LHCN-M2 (cell line): ENCODE data around the gene VSIG2. TPM values are rescaled to one million over a fixed set of nuclear protein-coding genes. Genes with fewer than 3 reads are reported as not detected.

Experiments used
- DNase-seq: peaks from one replicate; pipeline ENCODE4 v3.0.0-alpha.2; 2012; ENCODE audit warnings: low read depth
- total RNA-seq: library from RNA; depleted of rRNA; stranded (reverse); fragments of >200 nt; gene quantifications from 2 replicates; pipeline ENCODE4 v1.2.3, GENCODE V29; 2014

Gene VSIG2
- total RNA-seq, 1 experiment from 2014 or later, result not detected

DNA sequence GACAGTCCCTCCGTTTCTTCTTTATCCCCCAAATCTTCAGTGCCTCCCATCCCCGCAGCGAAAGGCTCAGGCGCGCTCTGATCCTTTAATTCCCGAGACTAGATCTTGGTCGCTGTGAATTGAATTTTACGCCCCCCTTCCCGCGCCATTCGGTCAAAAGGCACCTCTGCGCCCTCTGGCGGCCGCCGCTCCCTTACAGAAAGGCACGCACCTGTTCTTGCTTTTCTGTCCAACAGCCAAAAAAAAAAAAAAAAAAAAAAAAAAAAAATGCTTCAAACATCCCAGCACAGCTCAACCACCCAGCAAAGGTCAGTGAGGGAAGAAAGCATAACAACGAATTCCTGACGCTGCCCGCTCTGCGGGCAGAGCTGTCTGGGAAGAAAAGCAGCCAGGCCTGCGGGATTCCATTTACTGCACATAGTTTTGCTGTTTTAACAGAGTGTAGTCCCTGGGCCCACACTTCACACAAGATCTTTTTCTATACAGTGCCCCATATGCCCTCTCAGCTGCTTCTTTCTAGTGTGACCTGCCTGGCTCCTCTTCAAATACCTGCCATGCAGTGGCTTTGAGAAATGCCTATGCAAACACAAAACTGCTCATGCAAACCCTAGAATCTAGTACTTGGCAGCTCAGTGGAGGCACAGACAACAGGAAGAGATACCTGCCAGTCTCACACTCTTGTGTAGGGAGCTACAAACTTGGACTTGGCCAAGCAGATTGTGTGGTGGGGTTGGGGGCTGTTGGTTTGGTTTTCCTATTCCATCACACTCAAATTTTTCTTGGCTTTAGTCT is 11.3 kb upstream of the VSIG2 start:
- DNase-seq, result peak; percentile 86

DNA sequence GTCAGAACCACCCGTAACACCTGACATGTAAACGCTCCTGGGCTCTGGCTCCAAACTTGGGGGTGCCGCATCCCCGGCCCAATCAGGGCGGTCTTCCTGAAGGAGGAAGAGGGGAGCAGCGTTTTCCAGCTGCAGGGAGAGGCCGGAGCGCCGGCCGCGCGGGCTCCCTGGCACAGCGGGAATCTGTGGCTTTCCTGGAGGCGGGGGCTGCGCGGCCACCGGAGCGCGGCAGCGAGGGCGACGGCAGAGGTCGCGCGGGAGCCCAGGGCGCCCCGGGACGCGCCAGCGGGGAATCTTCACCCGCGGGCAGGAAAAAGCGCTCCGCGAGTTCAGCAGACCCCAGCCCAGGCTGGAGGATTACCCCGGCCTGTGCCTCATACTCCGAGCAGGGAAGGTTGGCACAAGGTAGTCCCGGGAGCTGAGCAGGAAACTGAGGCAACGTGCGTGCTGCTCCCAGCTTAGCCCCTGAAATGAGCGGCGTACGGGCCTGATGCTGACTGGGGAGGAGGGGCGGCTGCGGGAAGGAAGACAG is 10.6 kb upstream of the VSIG2 start:
- no peak for DNase-seq

DNA sequence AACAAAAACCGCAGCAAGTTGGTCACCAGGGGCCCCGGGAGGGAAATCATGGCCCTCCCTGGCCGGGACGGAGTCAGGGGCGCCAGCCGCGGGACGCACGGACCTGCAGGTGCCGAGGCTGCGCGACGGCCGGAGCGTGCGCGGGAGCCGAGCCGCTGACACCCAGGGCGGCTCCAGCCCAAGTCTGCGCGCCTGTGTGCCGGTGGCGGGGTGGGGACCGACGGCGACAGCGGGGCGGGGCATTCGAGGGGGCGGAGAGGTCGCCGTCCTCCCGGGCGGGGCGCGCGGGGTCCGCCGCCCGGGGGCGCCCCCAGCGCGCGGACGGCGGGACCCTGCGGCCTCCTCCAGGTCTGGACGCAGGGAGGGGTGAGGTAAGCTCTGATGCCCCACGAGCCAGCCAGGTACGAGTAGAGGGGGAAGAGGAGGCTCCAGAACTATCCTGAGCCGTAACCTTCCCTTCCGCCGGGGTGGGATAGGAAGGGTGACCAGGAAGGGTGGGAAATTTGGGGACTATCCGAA is 10.1 kb upstream of the VSIG2 start, which contains the start of gene ESAM:
Gene ESAM, minus strand, starts transcription at position 186 of the 519 bp plus-strand sequence. Its CDS starts 136 bp downstream, at position 50.
- no peak for DNase-seq

DNA sequence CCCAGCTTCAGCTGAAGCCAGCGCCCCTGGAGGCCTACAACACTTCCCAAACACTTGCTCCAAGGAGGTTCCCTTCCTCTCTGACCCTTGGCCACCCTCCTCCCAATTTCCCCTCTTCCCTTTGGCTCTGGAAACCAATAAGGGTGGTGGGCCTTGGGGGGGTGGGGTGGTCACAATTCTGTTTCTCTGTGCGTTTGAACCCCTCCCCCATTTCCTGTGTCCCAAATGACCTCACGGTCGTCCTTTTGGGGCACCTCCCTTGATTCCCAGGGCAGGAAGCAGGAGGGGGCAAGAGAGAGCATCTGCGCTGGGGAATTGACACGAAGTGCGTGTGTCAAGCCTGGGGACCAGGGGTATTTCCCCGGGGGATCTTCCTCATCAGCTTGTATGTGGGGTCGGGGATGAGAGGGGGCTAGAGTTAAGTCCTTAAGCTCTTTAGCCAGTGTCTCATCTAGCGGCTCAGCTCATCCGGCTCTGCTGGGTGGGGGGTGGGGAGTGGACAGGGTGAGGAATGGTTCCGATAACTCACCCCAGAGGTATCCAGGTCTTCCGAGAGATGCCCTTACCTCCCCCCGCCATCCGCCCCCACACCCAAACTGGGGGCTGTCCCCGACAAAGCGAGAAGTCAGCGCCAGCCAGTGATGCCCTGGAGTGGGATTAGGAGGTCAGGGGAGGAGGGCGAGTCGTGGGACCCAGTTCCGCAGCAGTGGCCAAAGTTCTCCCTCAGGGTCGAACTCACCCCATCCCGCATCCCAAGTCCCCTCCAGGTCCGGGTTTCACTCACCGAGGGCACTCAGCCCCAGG is 9.4 kb upstream of the VSIG2 start:
- DNase-seq, result no peak

DNA sequence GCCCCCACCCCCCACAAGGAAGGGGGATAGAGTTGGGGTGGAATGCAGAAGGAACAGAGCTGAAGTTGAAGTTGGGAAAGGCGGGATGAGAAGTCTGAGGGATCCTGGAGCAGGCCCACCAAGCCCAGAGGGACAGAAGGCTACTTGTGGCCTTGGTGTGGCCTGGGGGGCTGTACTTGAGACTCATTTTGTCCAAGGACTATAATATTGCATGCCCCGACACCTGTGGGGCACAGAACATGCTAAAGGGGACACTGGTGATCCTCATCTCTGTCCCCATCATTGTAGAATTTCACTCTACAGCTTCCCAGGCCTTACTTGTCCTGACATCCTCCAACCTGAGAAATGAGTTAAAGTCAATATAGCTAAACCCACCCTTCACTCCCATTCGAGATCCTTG is 8.8 kb upstream of the VSIG2 start:
- DNase-seq, result no peak

DNA sequence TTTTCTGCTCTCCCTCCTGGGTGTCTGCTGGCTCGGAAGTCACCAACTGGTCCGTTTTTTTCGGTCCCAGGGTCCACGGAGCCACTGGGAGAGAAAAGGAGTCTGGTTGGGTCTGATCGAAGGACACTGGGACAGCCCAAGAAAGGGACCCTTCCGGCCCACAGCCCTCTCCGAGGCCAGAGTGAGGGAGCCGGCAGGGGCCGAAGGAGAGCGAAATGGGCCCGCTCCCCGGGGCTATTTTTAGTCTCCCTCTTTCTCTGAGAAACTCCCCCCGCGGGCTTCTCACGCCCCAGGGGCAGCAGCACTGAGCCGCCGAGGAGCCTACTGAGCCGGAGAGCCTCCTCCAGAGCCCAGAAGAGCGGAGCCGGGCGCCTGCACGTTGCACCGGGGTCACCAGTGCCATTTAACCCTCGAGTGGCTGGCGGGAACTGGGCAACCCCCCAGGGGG is 8.2 kb upstream of the VSIG2 start:
- DNase-seq, result no peak

DNA sequence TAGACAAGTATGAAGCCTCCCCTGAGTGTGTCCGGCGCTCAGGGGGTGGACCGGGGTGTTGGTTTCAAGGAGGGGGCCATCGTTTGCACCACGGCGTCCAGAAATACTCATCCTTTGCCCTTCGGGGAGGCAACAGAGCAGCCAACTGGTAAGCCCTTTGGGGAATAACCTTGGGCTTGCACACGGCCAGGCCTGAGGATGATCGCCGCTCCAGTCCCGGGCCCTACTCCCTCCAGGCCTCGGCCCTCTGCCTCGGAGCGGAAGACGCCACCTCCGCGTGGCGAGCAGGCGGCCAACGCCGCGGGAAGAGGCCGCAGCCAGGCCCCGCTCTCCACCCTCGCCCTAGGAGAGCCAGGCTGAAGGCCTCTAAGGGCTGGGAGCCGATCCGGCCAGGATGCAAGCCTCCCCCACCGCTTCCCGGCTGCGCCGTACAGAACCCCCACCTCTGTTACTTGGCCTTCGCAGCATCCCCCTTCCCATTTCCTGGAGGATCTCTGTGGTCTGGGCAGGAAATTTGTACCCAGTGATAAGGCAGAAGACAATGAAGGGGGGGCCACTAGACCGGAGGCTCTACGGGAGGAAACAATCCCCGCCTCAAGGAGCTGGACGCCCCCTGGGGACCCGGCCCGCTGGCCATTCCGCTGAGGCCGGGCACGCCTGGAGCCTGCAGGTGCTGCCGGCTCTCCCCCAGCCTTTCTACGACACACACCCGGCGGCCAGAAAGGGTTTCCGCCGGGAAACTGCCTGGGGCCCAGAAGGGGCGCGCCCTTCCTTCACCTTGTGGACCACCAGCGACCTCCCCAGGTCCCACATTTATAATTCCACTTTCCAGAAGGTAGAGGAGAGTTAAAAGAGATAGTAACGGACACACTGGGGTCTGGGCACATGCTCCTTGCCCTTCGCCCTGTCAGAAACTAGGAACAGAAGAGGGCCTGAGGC is 7.5 kb upstream of the VSIG2 start:
- no peak for DNase-seq

DNA sequence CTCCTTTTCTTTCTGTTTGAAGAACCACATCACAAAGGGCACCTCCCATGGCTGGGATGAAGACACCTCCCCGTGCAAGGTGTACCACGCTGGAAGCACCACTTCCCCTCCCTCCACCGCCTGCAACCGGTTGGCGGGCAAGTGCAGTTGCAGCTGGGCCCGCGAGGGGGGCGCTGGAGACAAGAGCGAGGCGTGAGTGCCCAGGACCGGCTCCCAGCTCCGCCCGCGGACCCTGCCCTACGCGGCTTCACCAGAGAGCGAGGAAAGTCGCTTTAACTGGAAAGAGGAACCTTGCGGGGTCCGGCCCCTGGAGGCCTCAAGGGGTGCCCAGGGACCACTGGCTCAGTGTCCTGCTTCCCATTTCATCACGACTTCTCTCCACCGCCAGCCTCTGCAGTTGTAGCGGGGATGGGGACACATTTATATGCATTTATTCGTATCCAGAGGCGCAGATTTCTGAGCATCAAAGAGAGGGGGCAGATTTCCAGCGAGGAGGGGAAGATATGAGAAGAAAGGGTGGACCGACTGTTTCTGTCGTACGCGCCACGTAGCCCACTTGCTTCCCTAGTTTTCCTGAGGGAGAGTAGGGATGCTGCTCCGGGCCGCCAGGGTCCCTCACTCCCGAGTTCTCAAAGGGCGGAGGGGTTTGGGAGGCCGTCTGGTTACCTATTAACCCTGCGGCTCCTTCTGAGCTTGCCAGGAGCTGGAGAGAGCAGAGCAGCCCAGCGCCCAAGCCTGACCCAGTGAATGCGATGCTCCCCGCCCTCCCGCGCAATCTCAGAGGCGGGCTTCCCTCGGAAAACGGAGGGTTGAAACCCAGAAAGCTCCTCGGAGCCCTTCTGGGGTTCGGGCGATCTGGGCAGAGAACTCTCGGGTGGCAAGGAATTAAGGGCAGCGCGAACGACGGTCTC is 6.6 kb upstream of the VSIG2 start:
- DNase-seq, result peak; percentile 56

DNA sequence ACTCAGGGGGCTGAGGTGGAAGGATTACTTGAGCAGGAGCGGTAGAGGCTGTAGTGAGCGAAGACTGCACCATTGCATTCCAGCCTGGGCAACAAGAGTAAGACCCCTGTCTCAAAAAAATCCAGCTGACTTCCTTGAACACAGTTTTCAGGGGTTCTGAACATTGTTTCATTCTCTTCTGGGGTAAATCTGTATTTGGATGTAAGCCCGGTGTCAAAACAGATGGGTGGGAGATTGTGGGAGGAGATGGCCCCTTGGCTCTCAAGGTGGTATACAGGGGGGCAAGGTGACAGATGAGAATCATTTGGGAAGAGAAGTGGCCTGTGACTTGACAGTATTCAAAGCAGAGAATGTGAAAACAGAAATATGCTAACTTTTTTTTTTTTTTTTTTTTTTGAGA is 5.3 kb upstream of the VSIG2 start:
- DNase-seq, result no peak

DNA sequence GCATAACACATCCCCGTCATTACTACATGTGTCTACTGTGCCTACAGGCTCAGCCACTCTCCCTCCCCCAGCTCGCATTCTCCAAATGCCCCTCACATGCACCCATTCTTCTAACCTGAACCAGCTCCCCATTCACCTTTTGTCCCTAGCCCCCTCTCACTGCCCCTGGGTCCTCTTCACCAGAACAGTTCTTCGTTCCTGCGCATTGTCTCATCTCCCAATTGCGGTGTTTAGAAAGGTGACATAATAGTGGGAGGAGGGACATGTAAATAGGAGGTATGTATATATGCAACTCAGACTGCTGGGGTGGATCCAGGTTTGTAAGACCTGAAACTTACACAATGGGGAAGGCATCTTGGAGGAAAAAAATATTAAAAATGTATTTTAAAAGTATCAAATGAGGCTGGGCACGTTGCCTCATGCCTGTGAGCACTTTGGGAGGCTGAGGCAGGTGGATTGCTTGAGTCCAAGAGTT is 4.7 kb upstream of the VSIG2 start:
- DNase-seq, result no peak

DNA sequence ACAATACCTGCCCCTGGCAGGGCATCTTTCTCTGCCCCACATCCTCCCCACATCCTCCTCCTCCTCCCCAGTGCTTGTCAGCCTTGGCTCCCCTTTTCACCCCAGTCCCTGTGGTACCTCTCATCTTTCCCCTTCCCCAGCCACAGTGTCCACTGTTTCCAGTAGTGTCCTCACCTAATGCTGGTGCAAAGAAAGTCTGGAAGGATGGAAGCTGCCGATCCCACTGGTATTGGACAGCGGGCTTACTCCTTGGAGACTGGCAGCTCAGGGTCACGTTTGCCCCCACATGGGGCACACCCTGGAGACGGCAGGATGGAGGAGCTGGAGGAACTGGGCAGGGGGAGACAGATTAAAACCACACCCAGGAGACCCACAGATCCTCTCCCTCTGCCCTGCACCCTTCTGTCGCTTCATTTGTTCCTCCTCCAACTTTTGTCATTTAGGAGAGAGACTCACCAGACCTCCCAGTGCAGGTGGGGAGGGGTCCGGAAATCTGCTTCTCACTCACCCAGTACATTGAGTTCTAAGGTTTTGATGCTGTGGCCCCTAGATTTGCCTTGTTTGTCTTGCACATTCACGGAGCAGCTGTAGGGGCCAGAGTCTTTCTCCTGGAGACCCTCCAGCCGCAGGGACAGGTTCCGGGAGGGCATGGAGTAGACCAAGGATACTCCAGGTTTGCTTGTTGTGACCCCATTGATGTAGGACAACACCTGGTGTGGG is 4.1 kb upstream of the VSIG2 start:
- DNase-seq, result no peak

DNA sequence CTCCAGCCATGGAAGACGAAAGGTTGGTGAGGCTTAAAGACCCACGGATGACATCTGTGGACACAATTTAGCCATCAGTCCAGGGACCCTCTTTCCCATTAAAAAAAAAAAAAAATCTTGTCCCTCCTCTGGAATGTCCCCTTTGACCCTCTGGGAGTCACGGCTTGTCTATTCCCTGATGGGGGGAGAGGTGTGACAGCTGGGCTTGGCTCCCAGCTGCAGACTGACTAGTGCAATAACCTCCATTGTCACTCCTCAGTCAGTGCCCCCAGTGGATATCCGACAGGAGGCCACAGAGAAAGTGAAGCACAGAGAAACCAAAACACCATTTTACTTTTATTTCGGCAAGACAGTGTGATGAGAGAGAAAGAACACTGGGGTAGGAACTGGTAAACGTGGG is 2.7 kb upstream of the VSIG2 start:
- DNase-seq, result no peak

DNA sequence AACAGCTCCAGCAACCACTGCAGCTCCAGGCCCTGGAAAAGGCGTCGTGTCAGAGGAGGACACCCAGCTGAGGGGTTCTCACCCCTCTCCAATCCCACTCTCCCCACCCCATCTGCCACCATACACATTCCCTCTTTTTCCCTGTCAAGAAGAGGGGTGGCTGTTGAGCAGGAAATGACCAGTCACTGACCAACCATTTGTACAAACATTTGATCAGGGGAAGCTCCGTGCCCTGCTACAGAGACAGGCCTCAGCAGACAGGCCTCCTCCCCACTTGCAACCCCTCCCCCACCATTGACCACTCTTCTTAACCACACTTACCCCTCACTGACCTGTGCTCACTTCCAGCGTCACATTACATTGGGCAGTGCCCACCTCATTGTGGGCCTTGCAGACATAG is 2.3 kb upstream of the VSIG2 start:
- DNase-seq, result no peak

DNA sequence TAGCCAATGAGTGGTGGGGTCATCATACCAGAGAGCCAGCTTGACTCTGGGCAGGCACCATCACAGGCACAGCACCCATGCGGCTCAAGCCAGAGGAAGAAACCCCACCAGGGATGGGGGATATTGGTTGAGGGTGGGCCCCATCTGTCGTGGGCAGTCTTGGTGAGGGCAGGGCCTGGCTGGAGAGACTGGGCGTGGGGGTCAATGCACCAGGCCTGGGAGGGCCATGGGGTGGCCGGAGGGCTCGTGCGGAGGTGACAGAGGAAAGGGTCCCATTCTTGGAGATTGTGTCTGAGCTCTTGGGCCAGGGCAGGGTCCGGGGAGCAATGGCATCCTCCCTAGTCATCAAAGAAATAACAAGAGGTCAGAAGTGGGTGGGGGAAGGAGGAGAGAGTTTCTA is 1.6 kb upstream of the VSIG2 start:
- no peak for DNase-seq

DNA sequence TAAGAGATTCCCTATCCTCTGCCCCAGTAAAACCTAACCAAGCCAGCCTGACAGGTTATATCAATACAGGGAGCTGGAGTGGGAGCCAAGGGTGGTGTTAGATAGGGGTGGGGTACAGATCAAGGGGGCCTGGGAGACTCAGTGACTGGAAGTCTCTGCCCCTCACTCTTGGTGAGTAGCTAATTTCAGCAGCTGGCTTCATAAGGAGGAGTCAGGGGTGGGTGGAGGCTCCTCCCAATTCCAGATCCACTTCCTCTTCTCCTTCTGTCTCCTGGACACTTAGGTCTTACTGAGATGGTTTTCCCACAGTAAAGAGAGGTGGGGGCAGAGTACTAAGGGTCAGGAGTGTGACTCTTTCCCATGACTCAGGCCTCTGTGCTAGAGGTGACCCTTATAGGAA is 1.1 kb upstream of the VSIG2 start:
- no peak for DNase-seq

DNA sequence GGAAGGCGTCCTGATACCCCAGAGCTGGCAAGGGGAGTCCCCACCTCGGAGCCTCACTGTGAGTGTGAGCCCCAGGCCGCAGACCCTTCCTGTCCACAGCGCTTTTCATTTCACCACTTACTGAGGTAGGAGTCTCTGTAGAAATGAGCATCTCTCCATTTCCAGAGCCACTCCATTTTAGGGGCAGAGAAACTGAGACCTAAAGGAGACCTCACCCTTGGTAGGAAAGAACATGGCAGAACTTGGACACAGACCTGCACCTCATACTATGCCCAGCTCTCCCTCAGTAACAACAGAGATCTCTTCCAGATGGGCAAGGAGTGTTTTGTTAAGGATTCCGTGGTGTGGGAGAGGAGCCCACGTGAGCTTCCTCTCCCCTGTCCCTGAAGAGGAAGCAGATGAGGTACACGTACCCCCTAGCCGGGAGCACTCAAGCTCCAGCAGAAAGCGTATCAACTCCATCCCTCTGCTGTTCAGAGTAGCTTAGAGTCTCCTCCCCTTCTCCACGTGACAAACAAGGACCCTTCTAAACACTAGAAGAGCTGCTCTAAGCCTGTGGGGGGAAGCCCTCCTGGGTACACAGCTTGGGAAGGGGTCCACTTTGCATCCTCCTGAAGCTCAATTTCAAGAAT is 532 bp upstream of the VSIG2 start:
- DNase-seq, result no peak

DNA sequence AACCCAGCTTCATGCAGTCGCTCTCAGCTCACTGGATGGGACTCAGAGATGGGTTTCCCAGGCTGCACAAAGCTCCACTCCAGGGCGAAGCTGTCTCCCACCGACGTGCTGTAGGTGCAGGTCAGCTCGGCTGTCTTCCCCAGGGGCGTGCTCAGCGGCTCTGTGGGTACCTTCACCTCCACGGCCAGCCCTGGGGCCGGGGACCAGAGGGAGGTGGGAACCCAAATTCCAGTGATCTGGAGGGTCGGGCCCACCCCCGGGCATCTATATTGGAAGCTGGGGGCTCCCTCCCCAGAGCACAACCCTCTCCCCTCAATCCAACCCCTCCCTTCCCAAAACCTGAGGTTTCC is 689 bp downstream of the VSIG2 start:
- DNase-seq, result no peak

DNA sequence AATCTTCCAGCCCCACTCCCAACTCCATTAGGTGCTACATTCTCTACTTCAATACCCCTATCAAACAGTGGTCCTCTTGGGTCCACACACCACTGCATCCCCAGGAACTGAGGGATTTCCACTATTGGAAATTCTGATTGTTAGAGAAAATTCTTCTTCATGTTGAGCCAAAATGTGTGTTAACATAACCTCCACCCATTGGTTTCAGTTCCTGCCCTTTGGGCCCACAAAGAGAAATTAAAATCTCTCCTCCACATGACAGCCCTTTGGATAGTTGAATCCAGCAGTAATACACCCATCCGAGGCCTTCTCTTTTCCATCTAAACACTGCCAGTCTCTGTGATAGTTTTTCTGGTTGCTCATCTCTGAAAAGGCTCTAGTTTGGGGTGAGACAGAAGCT is 2.1 kb downstream of the VSIG2 start:
- no peak for DNase-seq
